G401 (cell line): Measurements from ENCODE around the gene MEGF11. TPM values are rescaled to one million over a fixed set of nuclear protein-coding genes. Genes with fewer than 3 reads are reported as not detected.
"Not testable (repeated sequence)": the region's sequence is repeated elsewhere in the genome, so short reads cannot be mapped to it uniquely, and the experiment has no call there.

Experiments used
- DNase-seq: peaks from one replicate; pipeline ENCODE4 v3.0.0-alpha.2; 2015; ENCODE audit warnings: low spot score
- in situ Hi-C: cut with HindIII; loops from 2 replicates; pipeline ENCODE4 v1.10.0; 2016; ENCODE audit warnings: low sequenced_read_pairs, mixed read lengths
- total RNA-seq: library from RNA; depleted of rRNA; stranded (reverse); fragments of >200 nt; shearing (Covaris generic); gene quantifications from 2 replicates; pipeline ENCODE4 v1.2.3, GENCODE V29; 2014

The MEGF11 gene
- total RNA-seq, 1 experiment from 2014 or later = 1.9 TPM

GRCh38 chr15:65980824-65981456, 272.6 kb downstream of the MEGF11 start:
- in situ Hi-C loops = no loop called here
- peak; percentile 66 for DNase-seq

GRCh38 chr15:65979837-65980236, 273.7 kb downstream of the MEGF11 start:
- in situ Hi-C loops = no loop called here
- no peak for DNase-seq

GRCh38 chr15:65979316-65979715, 274.2 kb downstream of the MEGF11 start:
- in situ Hi-C loops = no loop called here

GRCh38 chr15:65978110-65978509, 275.4 kb downstream of the MEGF11 start:
- no peak for DNase-seq
- in situ Hi-C loops = no loop called here

More at GRCh38 chr15:65979316-65979715, 274.2 kb downstream of the MEGF11 start:
- DNase-seq = peak; percentile 70

GRCh38 chr15:65976196-65976595, 277.4 kb downstream of the MEGF11 start:
- DNase-seq, in situ Hi-C loops: not testable (repeated sequence)

GRCh38 chr15:65971741-65971995, 281.9 kb downstream of the MEGF11 start:
- DNase-seq = peak; percentile 73
- in situ Hi-C loops = no loop called here

- in situ Hi-C loops = no loop called here
- DNase-seq = peak; percentile 75
These were observed 282.4 kb downstream of the MEGF11 start for GRCh38 chr15:65970937-65971740.

GRCh38 chr15:65969865-65970816, 283.4 kb downstream of the MEGF11 start:
- in situ Hi-C loops = no loop called here
- peak; percentile 85 for DNase-seq

- no peak for DNase-seq
- in situ Hi-C loops = no loop called here
These were observed 285.0 kb downstream of the MEGF11 start for GRCh38 chr15:65968511-65968910.

GRCh38 chr15:65964792-65965433, 288.6 kb downstream of the MEGF11 start:
- DNase-seq = no peak
- in situ Hi-C loops = no loop called here

- DNase-seq = no peak
- in situ Hi-C loops = no loop called here
These were observed 289.6 kb downstream of the MEGF11 start for GRCh38 chr15:65963911-65964482.

GRCh38 chr15:65963358-65963757, 290.2 kb downstream of the MEGF11 start:
- in situ Hi-C loops = no loop called here
- DNase-seq = no peak

- in situ Hi-C loops = no loop called here
- no peak for DNase-seq
These were observed 291.4 kb downstream of the MEGF11 start for GRCh38 chr15:65962187-65962586.

GRCh38 chr15:65960586-65960985, 293.0 kb downstream of the MEGF11 start:
- in situ Hi-C loops = no loop called here

GRCh38 chr15:65958835-65959234, 294.7 kb downstream of the MEGF11 start:
- no peak for DNase-seq
- in situ Hi-C loops = no loop called here

More at GRCh38 chr15:65960586-65960985, 293.0 kb downstream of the MEGF11 start:
- no peak for DNase-seq

- in situ Hi-C loops = no loop called here
These were observed 296.1 kb downstream of the MEGF11 start for GRCh38 chr15:65957451-65957850.

GRCh38 chr15:65956899-65957298, 296.7 kb downstream of the MEGF11 start:
- DNase-seq = no peak
- in situ Hi-C loops = no loop called here

More at GRCh38 chr15:65957451-65957850, 296.1 kb downstream of the MEGF11 start:
- DNase-seq = no peak

- in situ Hi-C loops = no loop called here
These were observed 297.2 kb downstream of the MEGF11 start for GRCh38 chr15:65956307-65956706.

GRCh38 chr15:65954289-65954741, 299.2 kb downstream of the MEGF11 start:
- no peak for DNase-seq
- in situ Hi-C loops = no loop called here

More at GRCh38 chr15:65956307-65956706, 297.2 kb downstream of the MEGF11 start:
- DNase-seq = no peak
